Activated naive CD4-positive, alpha-beta T cell treated with anti-CD3 and anti-CD28 coated beads, Interleukin-2, amount 50 U/mL, for 72 hours (primary cell): Measurements from ENCODE around the gene MICB. TPM values are rescaled to one million over a fixed set of nuclear protein-coding genes. Genes with fewer than 3 reads are reported as not detected.
A peak's percentile ranks its signal among the peaks of the same experiment; 100 is the strongest.
"Not testable (repeated sequence)": the region's sequence is repeated elsewhere in the genome, so short reads cannot be mapped to it uniquely, and the experiment has no call there.

Source experiments
- ATAC-seq, 2 donors: fragments of 150-1000 bp; cut with Tn5 transposase; 2 replicates each; pipeline ENCODE4 v1.10.0; 2021; ENCODE audit warnings: mild to moderate bottlenecking in 2 of 2, moderate library complexity in 2 of 2
- DNase-seq, 2 donors: peaks; one replicate each; pipeline ENCODE4 v3.0.0; 2021 to 2022; ENCODE audit warnings: low spot score in 2 of 2
- H3K27ac Mint-ChIP-seq, 2 donors: one replicate each; pipeline ENCODE4 v1.8.0; 2022; ENCODE audit warnings: mild to moderate bottlenecking in 2 of 2, mixed read lengths in 2 of 2
- H3K36me3 Mint-ChIP-seq, 2 donors: one replicate each; pipeline ENCODE4 v1.8.0; 2022; ENCODE audit warnings: mixed read lengths in 2 of 2
- H3K9me3 Mint-ChIP-seq, 2 donors: one replicate each; pipeline ENCODE4 v1.8.0; 2022; ENCODE audit warnings: mixed read lengths in 2 of 2
- total RNA-seq, 2 donors: library from RNA; stranded (reverse); gene quantifications; one replicate each; pipeline ENCODE4 v1.2.3, GENCODE V29; 2022

MICB gene
- 10 to 100 TPM; 20.3 to 35.2 TPM for total RNA-seq

- peak; percentile 77 to 78 for ATAC-seq
- DNase-seq: peak; percentile 82 to 86
- H3K27ac Mint-ChIP-seq: peak within 1 kb of the TSS; percentile 78 to 85
- peaks cover 19 to 20% of the 10 kb centered on the region in 2 donors for H3K36me3 Mint-ChIP-seq
- no peaks in the 10 kb centered on the region for H3K9me3 Mint-ChIP-seq
Measured at GRCh38 chr6:31497531-31498476, at the start of gene MICB. Gene MICB (plus strand): TSS chr6:31498145. CDS start chr6:31498194, 49 bp downstream.

GRCh38 chr6:31450751-31451150 is 47.2 kb upstream of the MICB start:
- peaks cover 0 to 5% of the 10 kb centered on the region in 2 donors for H3K36me3 Mint-ChIP-seq
- DNase-seq (no peak), ATAC-seq (no peak)
- H3K27ac Mint-ChIP-seq: no peak overlapping the region
- H3K9me3 Mint-ChIP-seq: peaks cover 5% of the 10 kb centered on the region in 2 donors

GRCh38 chr6:31452859-31453258 is 45.1 kb upstream of the MICB start:
- Mint-ChIP-seq H3K9me3 (peaks cover 5% of the 10 kb centered on the region in 2 donors), H3K36me3 (peaks cover 0 to 5% of the 10 kb centered on the region in 2 donors), H3K27ac (no peak overlapping the region)
- ATAC-seq (no peak), DNase-seq (no peak)

- Mint-ChIP-seq H3K27ac (no peak overlapping the region), H3K9me3 (peaks cover 5% of the 10 kb centered on the region in 2 donors), H3K36me3 (peaks cover 0 to 5% of the 10 kb centered on the region in 2 donors)
- ATAC-seq (no peak), DNase-seq (no peak)
Measured at GRCh38 chr6:31453259-31453658, 44.7 kb upstream of the MICB start.

GRCh38 chr6:31459864-31460263 is 38.1 kb upstream of the MICB start:
- Mint-ChIP-seq H3K27ac (peak overlapping the region in 1 of 2 donors; percentile 29), H3K36me3 (peaks cover 21 to 31% of the 10 kb centered on the region in 2 donors)
- not testable (repeated sequence) for H3K9me3 Mint-ChIP-seq, ATAC-seq, DNase-seq

GRCh38 chr6:31460361-31461025 is 37.5 kb upstream of the MICB start:
- Mint-ChIP-seq H3K9me3 (peaks cover 0 to 7% of the 10 kb centered on the region in 2 donors), H3K36me3 (peaks cover 27 to 37% of the 10 kb centered on the region in 2 donors), H3K27ac (no peak overlapping the region)
- DNase-seq: no peak
- ATAC-seq: no peak

- Mint-ChIP-seq H3K27ac (peak overlapping the region; percentile 100), H3K36me3 (peaks cover 37 to 40% of the 10 kb centered on the region in 2 donors), H3K9me3 (peaks cover 0 to 7% of the 10 kb centered on the region in 2 donors)
- ATAC-seq (peak in 1 of 2 donors; percentile 29), DNase-seq (no peak)
Measured at GRCh38 chr6:31462026-31462963, 35.6 kb upstream of the MICB start.

GRCh38 chr6:31462964-31463870 is 34.7 kb upstream of the MICB start:
- ATAC-seq (peak; percentile 94 to 96), DNase-seq (peak; percentile 92 to 96)
- H3K27ac Mint-ChIP-seq: peak overlapping the region; percentile 100
- peaks cover 37 to 42% of the 10 kb centered on the region in 2 donors for H3K36me3 Mint-ChIP-seq
- H3K9me3 Mint-ChIP-seq: peaks cover 0 to 7% of the 10 kb centered on the region in 2 donors

- H3K27ac Mint-ChIP-seq: peak overlapping the region; percentile 100
- ATAC-seq: no peak
- H3K36me3 Mint-ChIP-seq: peaks cover 37 to 42% of the 10 kb centered on the region in 2 donors
- H3K9me3 Mint-ChIP-seq: peaks cover 0 to 7% of the 10 kb centered on the region in 2 donors
- no peak for DNase-seq
Measured at GRCh38 chr6:31464252-31465184, 33.4 kb upstream of the MICB start.

- peak overlapping the region; percentile 81 to 100 for H3K27ac Mint-ChIP-seq
- H3K36me3 Mint-ChIP-seq: peaks cover 37 to 42% of the 10 kb centered on the region in 2 donors
- DNase-seq (no peak), ATAC-seq (no peak)
- H3K9me3 Mint-ChIP-seq: peaks cover 0 to 7% of the 10 kb centered on the region in 2 donors
Measured at GRCh38 chr6:31465185-31465536, 32.8 kb upstream of the MICB start.

- no peak for DNase-seq
- peaks cover 37 to 42% of the 10 kb centered on the region in 2 donors for H3K36me3 Mint-ChIP-seq
- no peak overlapping the region for H3K27ac Mint-ChIP-seq
- peaks cover 0 to 7% of the 10 kb centered on the region in 2 donors for H3K9me3 Mint-ChIP-seq
- no peak for ATAC-seq
Measured at GRCh38 chr6:31465718-31466117, 32.2 kb upstream of the MICB start.

GRCh38 chr6:31466466-31466865 is 31.5 kb upstream of the MICB start:
- DNase-seq (no peak), ATAC-seq (no peak)
- H3K36me3 Mint-ChIP-seq: peaks cover 37 to 42% of the 10 kb centered on the region in 2 donors
- H3K9me3 Mint-ChIP-seq: peaks cover 0 to 7% of the 10 kb centered on the region in 2 donors
- H3K27ac Mint-ChIP-seq: no peak overlapping the region

- DNase-seq (no peak), ATAC-seq (no peak)
- Mint-ChIP-seq H3K36me3 (peaks cover 33 to 42% of the 10 kb centered on the region in 2 donors), H3K27ac (peak overlapping the region in 1 of 2 donors; percentile 76), H3K9me3 (peaks cover 0 to 7% of the 10 kb centered on the region in 2 donors)
Measured at GRCh38 chr6:31467151-31467550, 30.8 kb upstream of the MICB start.

- no peak for DNase-seq
- H3K9me3 Mint-ChIP-seq: peaks cover 0 to 7% of the 10 kb centered on the region in 2 donors
- H3K36me3 Mint-ChIP-seq: peaks cover 21 to 37% of the 10 kb centered on the region in 2 donors
- ATAC-seq: no peak
- H3K27ac Mint-ChIP-seq: no peak overlapping the region
Measured at GRCh38 chr6:31468311-31468710, 29.6 kb upstream of the MICB start.
